ENCODE data around the gene CELA1. TPM values are rescaled to one million over a fixed set of nuclear protein-coding genes. Genes with fewer than 3 reads are reported as not detected.
"Not testable (repeated sequence)": the region's sequence is repeated elsewhere in the genome, so short reads cannot be mapped to it uniquely, and the experiment has no call there.

The CELA1 gene
- total and polyA plus RNA-seq, 2 of the 13 experiments (the other 11 are each of a cell fraction or from before 2014, with no cell fraction given): not detected

DNA sequence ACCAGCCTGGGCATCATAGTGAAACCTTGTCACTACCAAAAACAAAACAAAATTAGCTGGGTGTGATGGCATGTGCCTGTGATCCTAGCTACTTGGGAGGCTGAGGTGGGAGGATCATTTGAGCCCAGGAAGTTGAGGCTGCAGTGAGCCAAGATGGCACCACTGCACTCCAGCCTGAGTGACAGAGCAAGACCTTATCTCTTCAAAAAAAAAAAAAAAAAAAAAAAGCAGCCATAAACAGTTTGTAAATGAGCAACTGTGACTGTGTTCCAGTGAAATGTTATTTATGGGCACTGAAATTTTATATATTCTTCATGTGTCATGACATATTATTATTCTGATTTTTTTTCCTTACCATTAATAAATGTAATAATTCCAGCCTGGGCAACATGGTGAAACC lies 9.1 kb downstream of the CELA1 start:
- H3K9ac ChIP-seq (ENCODE audit: insufficient read depth, low read depth, low read length); H3K79me2 ChIP-seq (ENCODE audit: insufficient read depth, low read length); H3K9me3 ChIP-seq (ENCODE audit: low read length); H3K4me1 ChIP-seq (ENCODE audit: insufficient read depth, low read length); in situ Hi-C loops (cut with HindIII; ENCODE audit: extremely low pct_ligation_motif_present, low pct_unique_long_range_greater_than_20kb); H3K27ac ChIP-seq (ENCODE audit: extremely low read length, insufficient read depth, low read length); DNase-seq (ENCODE audit: low spot score); BruUV-seq (replicated peaks); H3K4me3 ChIP-seq (replicated peaks in 1 of 3; ENCODE audit: insufficient read depth in 1 of 3, low read depth in 2 of 3, low read length in 3 of 3); H4K20me1 ChIP-seq (ENCODE audit: insufficient read depth, low read length); H3K4me2 ChIP-seq (ENCODE audit: low read depth, low read length); FAIRE-seq; H2AFZ ChIP-seq (ENCODE audit: low read length); H3K36me3 ChIP-seq (replicated peaks in 1 of 2; ENCODE audit: control insufficient read depth in 1 of 2, insufficient read depth in 2 of 2, low read length in 2 of 2); POLR2A ChIA-PET; CTCF ChIA-PET (ENCODE audit: low intra/inter-chr PET ratio, low total read pairs); intact Hi-C loops (cut with micrococcal nuclease; ENCODE audit: unreplicated experiment); H3K27me3 ChIP-seq (ENCODE audit: control insufficient read depth in 1 of 2, insufficient read depth in 2 of 2, low read length in 2 of 2); ATAC-seq: not testable (repeated sequence)

DNA sequence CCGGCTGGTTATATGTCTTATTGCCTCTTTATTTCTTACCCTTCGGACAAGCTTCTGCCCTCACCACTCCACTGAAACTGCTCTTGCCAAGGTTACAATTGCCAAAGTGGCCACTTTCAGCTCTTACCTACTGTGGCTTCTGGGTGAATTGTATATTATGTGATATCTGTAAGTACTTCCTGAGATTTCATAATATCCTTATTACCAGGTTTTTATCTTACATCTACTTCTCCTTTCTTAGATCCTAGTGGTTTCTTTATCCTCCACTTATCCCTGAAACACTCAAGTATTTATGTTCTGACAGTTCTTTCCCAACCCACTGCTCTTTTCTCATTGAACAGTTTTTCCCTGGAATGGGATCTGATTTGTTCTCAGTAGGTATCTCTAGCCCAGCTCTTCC lies 10.5 kb downstream of the CELA1 start:
- no peaks in the 10 kb centered on the region for H3K27me3 ChIP-seq (ENCODE audit: control insufficient read depth in 1 of 2, insufficient read depth in 2 of 2, low read length in 2 of 2)
- CTCF ChIA-PET (ENCODE audit: low intra/inter-chr PET ratio, low total read pairs): no interaction called here
- no peak for ATAC-seq
- H3K4me1 ChIP-seq (ENCODE audit: insufficient read depth, low read length): peaks cover under 1% of the 10 kb centered on the region; the same call in 1 of the 2 replicates
- H3K79me2 ChIP-seq (ENCODE audit: insufficient read depth, low read length): no peaks in the 10 kb centered on the region
- FAIRE-seq: no peak
- no TSS peak for BruUV-seq (replicated peaks)
- in situ Hi-C loops (cut with HindIII; ENCODE audit: extremely low pct_ligation_motif_present, low pct_unique_long_range_greater_than_20kb) (no loop called here), intact Hi-C loops (cut with micrococcal nuclease; ENCODE audit: unreplicated experiment) (no loop called here)
- H3K27ac ChIP-seq (ENCODE audit: extremely low read length, insufficient read depth, low read length): no peak overlapping the region
- POLR2A ChIA-PET: no interaction called here
- H4K20me1 ChIP-seq (ENCODE audit: insufficient read depth, low read length): no peaks in the 10 kb centered on the region
- H3K9ac ChIP-seq (ENCODE audit: insufficient read depth, low read depth, low read length): no peak overlapping the region
- H3K4me3 ChIP-seq (replicated peaks in 1 of 3; ENCODE audit: insufficient read depth in 1 of 3, low read depth in 2 of 3, low read length in 3 of 3): no peak overlapping the region
- no peak for DNase-seq (ENCODE audit: low spot score)
- no peak overlapping the region for H2AFZ ChIP-seq (ENCODE audit: low read length)
- no peak overlapping the region for H3K4me2 ChIP-seq (ENCODE audit: low read depth, low read length)
- 79% methylated on average over 2 of the region's 2 CpGs for WGBS (ENCODE audit: low lambda C conversion rate)
- H3K36me3 ChIP-seq (replicated peaks in 1 of 2; ENCODE audit: control insufficient read depth in 1 of 2, insufficient read depth in 2 of 2, low read length in 2 of 2): no peaks in the 10 kb centered on the region
- no peaks in the 10 kb centered on the region for H3K9me3 ChIP-seq (ENCODE audit: low read length)
- TF ChIP-seq NCOA2 (CRISPR knock-in tag; IDR thresholded peaks at IDR 0.05) (no peak), KLF15 (CRISPR knock-in tag; IDR thresholded peaks at IDR 0.05; ENCODE audit: borderline replicate concordance) (no peak), ZNF232 (CRISPR knock-in tag; IDR thresholded peaks at IDR 0.05; ENCODE audit: borderline replicate concordance) (no peak), MXD4 (CRISPR knock-in tag; IDR thresholded peaks at IDR 0.05) (no peak), GABPA (IDR thresholded peaks at IDR 0.05; ENCODE audit: low read depth, low read length) (no peak), GABPA (CRISPR knock-in tag; IDR thresholded peaks at IDR 0.05; ENCODE audit: low read depth) (no peak), SATB2 (CRISPR knock-in tag; IDR thresholded peaks at IDR 0.05) (no peak), MAFK (conservative IDR thresholded peaks at IDR 0.05 in 1 of 2, IDR thresholded peaks at IDR 0.05 in 1 of 2; ENCODE audit: low read length in 2 of 2) (no peak), ZNF564 (CRISPR knock-in tag; IDR thresholded peaks at IDR 0.05) (no peak), ZNF607 (CRISPR knock-in tag; IDR thresholded peaks at IDR 0.05; ENCODE audit: borderline replicate concordance) (no peak), ZMYM4 (CRISPR knock-in tag; IDR thresholded peaks at IDR 0.05) (no peak), KDM2A (CRISPR knock-in tag; IDR thresholded peaks at IDR 0.05; ENCODE audit: borderline replicate concordance, low read depth) (no peak)
- TF ChIP-seq, protein P1, sequence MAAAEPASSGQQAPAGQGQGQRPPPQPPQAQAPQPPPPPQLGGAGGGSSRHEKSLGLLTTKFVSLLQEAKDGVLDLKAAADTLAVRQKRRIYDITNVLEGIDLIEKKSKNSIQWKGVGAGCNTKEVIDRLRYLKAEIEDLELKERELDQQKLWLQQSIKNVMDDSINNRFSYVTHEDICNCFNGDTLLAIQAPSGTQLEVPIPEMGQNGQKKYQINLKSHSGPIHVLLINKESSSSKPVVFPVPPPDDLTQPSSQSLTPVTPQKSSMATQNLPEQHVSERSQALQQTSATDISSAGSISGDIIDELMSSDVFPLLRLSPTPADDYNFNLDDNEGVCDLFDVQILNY (CRISPR knock-in tag; conservative IDR thresholded peaks at IDR 0.05): no peak
- TF ChIP-seq, protein P2, sequence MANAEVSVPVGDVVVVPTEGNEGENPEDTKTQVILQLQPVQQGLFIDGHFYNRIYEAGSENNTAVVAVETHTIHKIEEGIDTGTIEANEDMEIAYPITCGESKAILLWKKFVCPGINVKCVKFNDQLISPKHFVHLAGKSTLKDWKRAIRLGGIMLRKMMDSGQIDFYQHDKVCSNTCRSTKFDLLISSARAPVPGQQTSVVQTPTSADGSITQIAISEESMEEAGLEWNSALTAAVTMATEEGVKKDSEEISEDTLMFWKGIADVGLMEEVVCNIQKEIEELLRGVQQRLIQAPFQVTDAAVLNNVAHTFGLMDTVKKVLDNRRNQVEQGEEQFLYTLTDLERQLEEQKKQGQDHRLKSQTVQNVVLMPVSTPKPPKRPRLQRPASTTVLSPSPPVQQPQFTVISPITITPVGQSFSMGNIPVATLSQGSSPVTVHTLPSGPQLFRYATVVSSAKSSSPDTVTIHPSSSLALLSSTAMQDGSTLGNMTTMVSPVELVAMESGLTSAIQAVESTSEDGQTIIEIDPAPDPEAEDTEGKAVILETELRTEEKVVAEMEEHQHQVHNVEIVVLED (CRISPR knock-in tag; IDR thresholded peaks at IDR 0.05; ENCODE audit: borderline replicate concordance): no peak
- TF ChIP-seq, protein P3, sequence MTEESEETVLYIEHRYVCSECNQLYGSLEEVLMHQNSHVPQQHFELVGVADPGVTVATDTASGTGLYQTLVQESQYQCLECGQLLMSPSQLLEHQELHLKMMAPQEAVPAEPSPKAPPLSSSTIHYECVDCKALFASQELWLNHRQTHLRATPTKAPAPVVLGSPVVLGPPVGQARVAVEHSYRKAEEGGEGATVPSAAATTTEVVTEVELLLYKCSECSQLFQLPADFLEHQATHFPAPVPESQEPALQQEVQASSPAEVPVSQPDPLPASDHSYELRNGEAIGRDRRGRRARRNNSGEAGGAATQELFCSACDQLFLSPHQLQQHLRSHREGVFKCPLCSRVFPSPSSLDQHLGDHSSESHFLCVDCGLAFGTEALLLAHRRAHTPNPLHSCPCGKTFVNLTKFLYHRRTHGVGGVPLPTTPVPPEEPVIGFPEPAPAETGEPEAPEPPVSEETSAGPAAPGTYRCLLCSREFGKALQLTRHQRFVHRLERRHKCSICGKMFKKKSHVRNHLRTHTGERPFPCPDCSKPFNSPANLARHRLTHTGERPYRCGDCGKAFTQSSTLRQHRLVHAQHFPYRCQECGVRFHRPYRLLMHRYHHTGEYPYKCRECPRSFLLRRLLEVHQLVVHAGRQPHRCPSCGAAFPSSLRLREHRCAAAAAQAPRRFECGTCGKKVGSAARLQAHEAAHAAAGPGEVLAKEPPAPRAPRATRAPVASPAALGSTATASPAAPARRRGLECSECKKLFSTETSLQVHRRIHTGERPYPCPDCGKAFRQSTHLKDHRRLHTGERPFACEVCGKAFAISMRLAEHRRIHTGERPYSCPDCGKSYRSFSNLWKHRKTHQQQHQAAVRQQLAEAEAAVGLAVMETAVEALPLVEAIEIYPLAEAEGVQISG (CRISPR knock-in tag; IDR thresholded peaks at IDR 0.05): no peak

Measured in HepG2 (cell line).